22Rv1 (cell line): ENCODE results near the gene CERKL.

ENCODE experiments used
- H3K27ac ChIP-seq: fragments of 450-650 bp; 2 replicates; pipeline ENCODE4 v1.5.1; 2017
- CTCF ChIP-seq: fragments of 450-650 bp; IDR thresholded peaks from 2 replicates; pipeline ENCODE4 v1.5.1; 2017; ENCODE audit warnings: mild to moderate bottlenecking
- ZFX ChIP-seq: fragments of 450-650 bp; IDR thresholded peaks from 2 replicates; pipeline ENCODE4 v1.6.1; 2017; ENCODE audit warnings: antibody characterized with exemption, borderline replicate concordance

The CERKL gene

GRCh38 chr2:181674461-181674860 is 17.6 kb upstream of the CERKL start:
- no peak overlapping the region for H3K27ac ChIP-seq
- no peak for TF ChIP-seq CTCF
- TF ChIP-seq ZFX = no peak

GRCh38 chr2:181673173-181673572 is 16.3 kb upstream of the CERKL start:
- H3K27ac ChIP-seq = no peak overlapping the region
- TF ChIP-seq CTCF (no peak), ZFX (no peak)

GRCh38 chr2:181672255-181673008 is 15.5 kb upstream of the CERKL start:
- TF ChIP-seq ZFX (no peak), CTCF (no peak)
- H3K27ac ChIP-seq = no peak overlapping the region

GRCh38 chr2:181670632-181671031 is 13.7 kb upstream of the CERKL start:
- H3K27ac ChIP-seq = no peak overlapping the region
- TF ChIP-seq ZFX (no peak), CTCF (no peak)

GRCh38 chr2:181667234-181667633 is 10.3 kb upstream of the CERKL start:
- TF ChIP-seq CTCF (no peak), ZFX (no peak)
- no peak overlapping the region for H3K27ac ChIP-seq

- no peak for TF ChIP-seq CTCF
- no peak for TF ChIP-seq ZFX
- no peak overlapping the region for H3K27ac ChIP-seq
These were observed 5.4 kb upstream of the CERKL start for GRCh38 chr2:181662287-181662686.

- TF ChIP-seq CTCF (no peak), ZFX (no peak)
- no peak overlapping the region for H3K27ac ChIP-seq
These were observed 3.3 kb upstream of the CERKL start for GRCh38 chr2:181660181-181660580.
